Measurements from ENCODE around the gene LANCL2. TPM values are rescaled to one million over a fixed set of nuclear protein-coding genes. Genes with fewer than 3 reads are reported as not detected.

LANCL2 gene
- total RNA-seq, 1 experiment from 2014 or later = 10.0 TPM

DNA sequence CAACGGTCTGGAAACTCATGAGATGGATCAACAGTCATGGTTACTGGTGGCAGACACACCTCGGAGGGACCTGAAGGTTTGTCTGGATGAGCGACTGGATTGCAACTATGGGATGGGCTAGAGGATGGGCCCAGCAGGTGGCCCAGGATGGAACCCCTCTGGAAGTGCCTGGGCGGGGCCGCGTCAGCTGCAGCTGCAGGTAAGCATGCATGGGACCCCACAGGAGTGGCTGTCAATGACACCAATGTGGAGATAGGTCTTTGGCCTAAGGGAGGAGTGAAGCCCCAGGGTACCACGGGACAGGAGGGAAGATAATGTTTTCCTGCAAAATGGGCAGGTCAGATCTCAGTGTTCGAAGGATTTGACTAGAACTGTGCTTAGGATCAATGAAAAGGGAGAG, 103.4 kb downstream of the LANCL2 start:
- TF ChIP-seq, protein P1, sequence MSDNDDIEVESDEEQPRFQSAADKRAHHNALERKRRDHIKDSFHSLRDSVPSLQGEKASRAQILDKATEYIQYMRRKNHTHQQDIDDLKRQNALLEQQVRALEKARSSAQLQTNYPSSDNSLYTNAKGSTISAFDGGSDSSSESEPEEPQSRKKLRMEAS (IDR thresholded peaks at IDR 0.05) = no peak
- TF ChIP-seq FOSL1 (IDR thresholded peaks at IDR 0.05; ENCODE audit: low read depth) = no peak
- no peak for TF ChIP-seq TCF7L2 (IDR thresholded peaks at IDR 0.05; ENCODE audit: borderline replicate concordance, extremely low read depth, insufficient read depth, insufficient read length)
- no peak for TF ChIP-seq POLR2AphosphoS5 (IDR thresholded peaks at IDR 0.05; ENCODE audit: low read depth, low read length)
- ATAC-seq (no peak), DNase-seq (ENCODE audit: low read depth, low spot score) (no peak)
- POLR2A ChIA-PET = no interaction called here
- H3K9me3 ChIP-seq (ENCODE audit: control insufficient read depth in 1 of 2, insufficient read depth in 1 of 2, low read depth in 1 of 2, low read length in 2 of 2) = no peaks in the 10 kb centered on the region
- no peaks in the 10 kb centered on the region for H3K27me3 ChIP-seq (ENCODE audit: insufficient read depth, low read length)
- H3K4me2 ChIP-seq (ENCODE audit: low read length) = no peak overlapping the region
- no peak overlapping the region for H3K9ac ChIP-seq (ENCODE audit: low read length)
- RAD21 ChIA-PET (ENCODE audit: low non-redundant PET in 1 of 2, low total read pairs in 2 of 2, uncharacterized antibody in 2 of 2, unreplicated experiment in 2 of 2) = no interaction called here
- no peaks in the 10 kb centered on the region for H3K9me2 ChIP-seq (ENCODE audit: insufficient read depth)
- intact Hi-C loops (cut with micrococcal nuclease) = no loop called here
- no peak overlapping the region for H2AFZ ChIP-seq (ENCODE audit: low read depth, low read length, poor library complexity, severe bottlenecking)
- no peak overlapping the region for H3K27ac ChIP-seq (ENCODE audit: low read depth, low read length)
- no TSS peak for BruUV-seq (replicated peaks)
- no peaks in the 10 kb centered on the region for H4K20me1 ChIP-seq (ENCODE audit: insufficient read depth)
- no peaks in the 10 kb centered on the region for H3K4me1 ChIP-seq (ENCODE audit: control insufficient read depth in 1 of 2, insufficient read depth in 2 of 2, low read length in 2 of 2)
- H3K79me2 ChIP-seq (ENCODE audit: insufficient read depth, low read length) = no peaks in the 10 kb centered on the region
- no peaks in the 10 kb centered on the region for H3K36me3 ChIP-seq (ENCODE audit: control insufficient read depth in 1 of 2, insufficient read depth in 2 of 2, low read length in 2 of 2)
- no peak overlapping the region for H3K4me3 ChIP-seq (replicated peaks in 1 of 2; ENCODE audit: low read depth in 1 of 2, low read length in 2 of 2)
- CTCF ChIA-PET = no interaction called here

DNA sequence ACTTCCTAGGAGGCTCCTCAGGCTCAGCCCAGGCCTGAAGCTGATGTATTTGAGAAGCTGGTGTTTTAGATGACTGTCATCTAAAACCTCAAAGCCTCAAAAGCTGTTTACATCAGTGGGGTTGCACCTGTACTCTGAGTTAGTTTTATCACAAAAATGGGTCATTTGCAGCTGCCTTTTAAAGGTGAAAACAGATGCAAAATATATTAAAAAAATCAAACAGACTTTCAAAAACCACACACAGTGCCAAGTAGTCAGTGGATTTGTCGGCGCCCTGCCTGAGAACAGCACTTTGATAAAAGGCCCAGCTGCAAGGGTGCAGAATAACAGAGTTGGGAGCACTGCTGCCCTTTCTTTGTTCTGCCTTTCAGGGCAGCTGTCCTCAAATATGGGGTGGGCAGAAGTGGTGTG, 104.1 kb downstream of the LANCL2 start:
- no TSS peak for BruUV-seq (replicated peaks)
- H3K4me3 ChIP-seq (replicated peaks in 1 of 2; ENCODE audit: low read depth in 1 of 2, low read length in 2 of 2) = no peak overlapping the region
- H3K9me3 ChIP-seq (ENCODE audit: control insufficient read depth in 1 of 2, insufficient read depth in 1 of 2, low read depth in 1 of 2, low read length in 2 of 2) = no peaks in the 10 kb centered on the region
- no peaks in the 10 kb centered on the region for H3K79me2 ChIP-seq (ENCODE audit: insufficient read depth, low read length)
- no peak for ATAC-seq
- RAD21 ChIA-PET (ENCODE audit: low non-redundant PET in 1 of 2, low total read pairs in 2 of 2, uncharacterized antibody in 2 of 2, unreplicated experiment in 2 of 2) = interaction anchor here in 1 of 2 experiments (0.6 kb wide), 1 partner anchor 668 kb away, joined by 3 read pairs; no protein-coding TSS in a partner anchor
- CTCF ChIA-PET = no interaction called here
- no peaks in the 10 kb centered on the region for H4K20me1 ChIP-seq (ENCODE audit: insufficient read depth)
- H3K9me2 ChIP-seq (ENCODE audit: insufficient read depth) = no peaks in the 10 kb centered on the region
- POLR2A ChIA-PET = no interaction called here
- H3K9ac ChIP-seq (ENCODE audit: low read length) = no peak overlapping the region
- TF ChIP-seq, protein P2, sequence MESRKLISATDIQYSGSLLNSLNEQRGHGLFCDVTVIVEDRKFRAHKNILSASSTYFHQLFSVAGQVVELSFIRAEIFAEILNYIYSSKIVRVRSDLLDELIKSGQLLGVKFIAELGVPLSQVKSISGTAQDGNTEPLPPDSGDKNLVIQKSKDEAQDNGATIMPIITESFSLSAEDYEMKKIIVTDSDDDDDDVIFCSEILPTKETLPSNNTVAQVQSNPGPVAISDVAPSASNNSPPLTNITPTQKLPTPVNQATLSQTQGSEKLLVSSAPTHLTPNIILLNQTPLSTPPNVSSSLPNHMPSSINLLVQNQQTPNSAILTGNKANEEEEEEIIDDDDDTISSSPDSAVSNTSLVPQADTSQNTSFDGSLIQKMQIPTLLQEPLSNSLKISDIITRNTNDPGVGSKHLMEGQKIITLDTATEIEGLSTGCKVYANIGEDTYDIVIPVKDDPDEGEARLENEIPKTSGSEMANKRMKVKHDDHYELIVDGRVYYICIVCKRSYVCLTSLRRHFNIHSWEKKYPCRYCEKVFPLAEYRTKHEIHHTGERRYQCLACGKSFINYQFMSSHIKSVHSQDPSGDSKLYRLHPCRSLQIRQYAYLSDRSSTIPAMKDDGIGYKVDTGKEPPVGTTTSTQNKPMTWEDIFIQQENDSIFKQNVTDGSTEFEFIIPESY (IDR thresholded peaks at IDR 0.05; ENCODE audit: extremely low read depth, insufficient replicate concordance, low read length) = no peak
- TF ChIP-seq ZFX (IDR thresholded peaks at IDR 0.05) (no peak), FOSL1 (IDR thresholded peaks at IDR 0.05; ENCODE audit: low read depth) (no peak), REST (IDR thresholded peaks at IDR 0.05; ENCODE audit: low read depth) (no peak), EZH2 (IDR thresholded peaks at IDR 0.05) (no peak), RAD21 (IDR thresholded peaks at IDR 0.05; ENCODE audit: low read depth) (no peak)
- DNase-seq (ENCODE audit: low read depth, low spot score) = no peak
- intact Hi-C loops (cut with micrococcal nuclease) = no loop called here
- H3K27me3 ChIP-seq (ENCODE audit: insufficient read depth, low read length) = no peaks in the 10 kb centered on the region
- no peaks in the 10 kb centered on the region for H3K36me3 ChIP-seq (ENCODE audit: control insufficient read depth in 1 of 2, insufficient read depth in 2 of 2, low read length in 2 of 2)
- H2AFZ ChIP-seq (ENCODE audit: low read depth, low read length, poor library complexity, severe bottlenecking) = no peak overlapping the region
- no peaks in the 10 kb centered on the region for H3K4me1 ChIP-seq (ENCODE audit: control insufficient read depth in 1 of 2, insufficient read depth in 2 of 2, low read length in 2 of 2)
- no peak overlapping the region for H3K27ac ChIP-seq (ENCODE audit: low read depth, low read length)
- H3K4me2 ChIP-seq (ENCODE audit: low read length) = no peak overlapping the region

All from HCT116 (cell line).